K562 treated with DMSO at 1 percent for 48 hours (cell line): Measurements from ENCODE around the gene CPSF3. TPM values are rescaled to one million over a fixed set of nuclear protein-coding genes. Genes with fewer than 3 reads are reported as not detected.

Experiments
- total RNA-seq: library from RNA; unstranded; fragments of 300-600 nt; gene quantifications from 2 replicates; pipeline ENCODE4 v1.2.3, GENCODE V29; 2022; ENCODE audit warnings: low replicate concordance; ENCODE audit errors: extremely low read depth

Gene CPSF3
- total RNA-seq, result not detected in 2 replicates

GRCh38 chr2:9423100-9423921 lies at the start of gene CPSF3, which contains the start of gene ITGB1BP1:
CPSF3 (plus strand) TSS chr2:9423654; CDS start chr2:9423774, 120 bp downstream.
ITGB1BP1 (minus strand) TSS chr2:9423528; CDS start chr2:9418697, 4,831 bp downstream.

GRCh38 chr2:9474361-9475057 lies 51.1 kb downstream of the CPSF3 start, which contains the start of gene IAH1:
IAH1 (plus strand) TSS chr2:9474551; CDS start chr2:9474567, 16 bp downstream.

Other genes starting within 250 kb of the CPSF3 start
- not detected in 2 replicates for gene ASAP2, start 216.8 kb upstream of the CPSF3 start, total RNA-seq
- gene ITGB1BP1, start 126 bp upstream of the CPSF3 start, total RNA-seq, result not detected in 2 replicates
- gene IAH1, start 50.9 kb downstream of the CPSF3 start, total RNA-seq, result not detected in 2 replicates
- gene ADAM17, start 132.2 kb downstream of the CPSF3 start, total RNA-seq, result not detected in 2 replicates
- not detected in 2 replicates for gene YWHAQ, start 207.3 kb downstream of the CPSF3 start, total RNA-seq